G401.6 (cell line): ENCODE results near the gene VWA1.
"Not testable (repeated sequence)": the region's sequence is repeated elsewhere in the genome, so short reads cannot be mapped to it uniquely, and the experiment has no call there.

ENCODE experiments used
- FAIRE-seq: peaks from 2 replicates; lab custom pipeline; 2012; peaks lifted over from hg19 to GRCh38; lab: Jason Lieb, UNC

VWA1 gene

GRCh38 chr1:1437033-1437903 lies 1.8 kb downstream of the VWA1 start:
- no peak for FAIRE-seq

DNA sequence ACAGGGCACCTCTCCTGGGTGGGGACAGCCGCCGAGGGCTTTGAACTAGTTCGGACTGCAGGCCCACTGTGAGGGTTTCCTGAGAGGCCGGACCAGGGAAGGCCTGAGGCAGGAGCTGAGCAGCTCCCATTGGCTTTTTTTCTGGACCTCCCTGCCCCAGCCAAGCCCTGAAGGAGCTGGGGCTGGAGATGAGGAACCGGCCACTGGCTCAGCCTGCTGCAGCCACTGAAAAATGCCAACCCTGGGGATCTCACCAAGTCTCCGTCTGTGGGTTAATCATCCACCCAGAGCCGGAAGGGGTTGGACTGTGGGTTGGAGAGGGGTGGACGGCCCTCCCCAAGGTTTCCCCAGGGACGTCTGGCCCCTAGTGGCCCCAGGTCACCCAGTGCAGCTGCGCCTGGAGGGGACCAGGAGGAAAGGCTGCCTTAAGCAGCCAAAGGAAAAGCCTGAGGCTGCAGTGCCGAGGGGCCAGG lies 2.5 kb downstream of the VWA1 start:
- FAIRE-seq: no peak

- FAIRE-seq: no peak
Measured at GRCh38 chr1:1438531-1439381, 3.3 kb downstream of the VWA1 start.

- FAIRE-seq: no peak
Measured at GRCh38 chr1:1439546-1440261, 4.2 kb downstream of the VWA1 start.

GRCh38 chr1:1440262-1441001 lies 4.9 kb downstream of the VWA1 start:
- no peak for FAIRE-seq

DNA sequence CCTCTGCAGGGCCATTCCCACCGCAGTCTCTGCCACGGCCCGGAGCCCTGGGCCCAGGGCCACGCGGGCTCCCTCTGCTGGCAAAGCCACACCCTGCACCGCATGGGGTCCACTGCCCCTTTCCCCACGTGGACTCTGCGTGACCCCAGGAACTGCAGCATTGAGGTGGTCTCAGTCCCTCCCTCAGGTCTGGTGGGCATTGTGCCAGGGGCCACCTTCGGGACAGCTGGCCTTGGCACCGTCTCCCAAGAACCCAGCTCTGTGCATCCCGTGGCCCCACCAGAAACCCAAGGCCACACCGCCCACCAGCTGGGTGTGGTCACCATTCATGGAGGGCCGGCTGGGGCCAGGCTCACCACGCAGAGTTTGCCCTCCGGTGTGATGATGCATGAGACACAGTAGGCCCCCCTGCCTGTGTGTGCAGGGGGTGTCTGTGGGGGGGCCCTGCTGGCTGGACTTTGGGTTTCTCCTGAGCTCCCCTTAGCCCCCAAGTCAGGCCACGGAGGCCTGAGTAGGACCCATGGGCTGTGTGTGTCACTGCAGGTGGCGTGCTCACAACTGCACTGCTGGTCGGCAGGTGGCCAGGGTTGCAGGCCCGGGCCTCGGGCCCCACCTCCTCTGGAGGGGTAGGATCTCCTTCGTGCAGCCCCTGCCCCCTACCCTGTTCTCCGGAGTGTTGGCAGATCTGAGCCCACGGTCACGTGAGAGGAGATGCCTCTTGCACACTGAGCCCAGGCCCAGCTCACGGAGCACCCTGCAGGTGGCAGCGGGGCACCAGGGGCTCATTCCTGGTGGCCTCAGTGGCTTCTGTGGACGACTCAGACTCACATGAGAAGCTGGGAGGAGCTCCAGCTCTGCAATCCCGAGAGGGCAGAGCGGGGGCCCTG lies 5.8 kb downstream of the VWA1 start:
- FAIRE-seq: no peak

DNA sequence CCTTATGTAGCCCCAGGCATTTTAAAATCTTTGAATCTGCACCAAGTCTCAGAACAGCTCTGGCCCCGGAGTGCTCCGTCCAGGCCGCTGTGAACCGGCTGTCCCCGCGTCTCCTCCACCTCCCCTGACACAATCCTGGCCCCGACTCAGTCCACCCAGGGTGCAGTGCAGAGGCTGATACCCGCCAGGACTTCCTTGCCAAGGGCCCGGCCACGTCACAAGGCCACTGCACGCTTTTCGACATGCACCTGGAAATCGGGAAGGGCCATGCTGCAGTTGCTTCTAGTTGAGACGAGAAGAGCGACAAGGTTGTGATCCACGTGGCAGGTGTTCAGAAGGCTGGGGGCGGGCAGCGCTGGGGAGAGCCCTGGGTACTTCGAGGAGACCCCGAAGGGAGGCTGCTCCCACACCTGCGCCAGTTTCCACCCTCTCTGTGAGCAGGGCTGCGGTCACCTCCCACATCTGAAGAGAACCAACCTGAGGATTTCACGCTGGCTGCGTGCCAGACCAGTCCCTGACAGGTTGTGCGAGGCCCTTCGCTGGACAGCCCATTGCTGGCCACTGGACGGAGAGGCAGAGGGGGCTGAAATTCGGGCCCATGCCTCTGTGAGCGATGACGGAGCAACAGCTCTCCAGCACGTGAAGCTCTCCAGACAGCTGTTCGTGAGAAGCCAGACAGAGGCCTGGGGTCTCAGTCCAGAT lies 6.7 kb downstream of the VWA1 start:
- FAIRE-seq: no peak

DNA sequence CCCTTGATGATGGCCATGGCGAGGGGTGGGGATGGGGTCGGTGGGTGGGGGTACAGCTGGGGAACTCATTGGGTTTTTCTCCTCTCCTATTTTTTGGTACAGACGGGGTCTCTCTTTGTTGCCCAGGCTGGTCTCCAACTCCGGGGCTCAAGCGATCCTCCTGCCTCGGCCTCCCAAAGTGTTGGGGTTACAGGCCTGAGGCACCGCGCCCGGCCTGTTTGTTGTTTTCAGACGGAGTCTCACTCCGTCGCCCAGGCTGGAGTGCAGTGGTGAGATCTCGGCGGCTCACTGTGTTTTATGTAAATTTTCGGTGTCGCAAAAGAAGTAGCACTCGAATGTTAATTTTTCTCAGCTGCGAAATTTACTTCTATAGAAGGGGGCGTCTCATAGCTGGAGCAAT lies 11.1 kb downstream of the VWA1 start:
- FAIRE-seq: not testable (repeated sequence)

DNA sequence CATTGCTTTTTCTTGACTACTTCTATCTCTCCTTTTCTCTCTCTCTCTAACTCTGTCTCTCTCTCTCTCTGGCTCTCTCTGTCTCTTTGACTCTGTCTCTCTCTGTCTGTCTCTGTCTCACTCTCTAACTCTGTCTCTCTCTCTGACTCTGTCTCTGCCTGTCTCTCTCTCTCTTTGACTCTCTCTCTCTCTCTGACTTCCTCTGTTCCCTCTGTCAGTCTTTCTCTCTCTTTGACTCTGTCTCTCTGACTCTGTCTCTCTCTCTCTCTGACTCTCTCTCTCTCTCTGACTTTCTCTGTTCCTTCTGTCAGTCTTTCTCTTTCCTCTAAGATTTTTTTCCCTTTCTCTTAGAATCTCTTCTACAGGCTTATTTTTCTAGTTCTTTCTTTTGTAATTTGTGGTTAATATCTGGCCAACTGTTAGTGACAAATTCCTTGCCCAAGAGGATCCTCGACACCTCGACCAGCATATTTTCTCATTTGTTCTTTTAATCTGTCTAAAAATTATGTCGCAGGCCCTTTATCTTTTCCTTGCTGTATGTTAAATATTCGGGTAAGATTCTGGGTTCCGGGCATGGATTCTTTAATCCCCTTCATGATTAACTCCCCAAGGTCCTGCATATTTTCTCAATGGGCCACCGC lies 13.7 kb downstream of the VWA1 start, which contains the start of gene ATAD3C:
ATAD3C (plus strand) TSS at position 591 of the 641 bp plus-strand sequence. CDS start 995 bp downstream, outside the sequence.
- no peak for FAIRE-seq

DNA sequence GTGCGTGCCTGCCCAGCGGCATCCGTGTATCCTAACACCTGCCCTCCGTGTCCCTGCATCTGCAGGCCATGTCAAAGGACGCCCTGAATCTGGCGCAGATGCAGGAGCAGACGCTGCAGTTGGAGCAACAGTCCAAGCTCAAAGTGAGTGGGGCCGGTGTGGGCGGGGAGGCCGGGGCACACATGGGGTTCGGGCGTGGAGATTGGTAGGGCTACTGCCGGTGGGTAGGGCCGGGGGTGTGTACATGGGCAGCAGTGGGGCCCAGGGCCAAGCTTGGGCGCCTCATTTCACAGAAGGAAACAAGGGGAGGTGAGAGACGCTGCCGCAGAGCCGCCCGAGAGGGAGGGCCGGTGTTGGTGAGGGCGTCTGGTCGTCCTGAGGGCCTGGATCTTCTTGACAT lies 15.1 kb downstream of the VWA1 start:
- FAIRE-seq: not testable (repeated sequence)

- FAIRE-seq: no peak
Measured at GRCh38 chr1:1451696-1452364, 16.3 kb downstream of the VWA1 start.

DNA sequence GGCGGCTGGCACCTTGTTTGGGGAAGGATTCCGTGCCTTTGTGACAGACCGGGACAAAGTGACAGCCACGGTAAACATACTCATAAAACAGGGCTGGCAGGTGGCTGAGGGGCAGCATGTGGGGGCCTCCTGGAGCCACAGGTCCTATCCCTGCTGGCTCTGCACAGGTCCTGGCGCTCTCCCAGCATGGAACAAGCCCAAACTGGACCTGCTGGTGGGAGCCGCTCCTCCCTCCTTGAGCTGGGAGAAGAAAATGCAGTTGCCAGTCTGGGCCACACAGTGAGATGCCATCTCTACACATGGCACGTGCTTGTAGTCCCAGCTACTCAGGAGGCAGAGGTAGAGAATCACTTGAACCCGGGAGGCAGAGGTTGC lies 16.9 kb downstream of the VWA1 start:
- FAIRE-seq: not testable (repeated sequence)

GRCh38 chr1:1452882-1453281 lies 17.4 kb downstream of the VWA1 start:
- no peak for FAIRE-seq

DNA sequence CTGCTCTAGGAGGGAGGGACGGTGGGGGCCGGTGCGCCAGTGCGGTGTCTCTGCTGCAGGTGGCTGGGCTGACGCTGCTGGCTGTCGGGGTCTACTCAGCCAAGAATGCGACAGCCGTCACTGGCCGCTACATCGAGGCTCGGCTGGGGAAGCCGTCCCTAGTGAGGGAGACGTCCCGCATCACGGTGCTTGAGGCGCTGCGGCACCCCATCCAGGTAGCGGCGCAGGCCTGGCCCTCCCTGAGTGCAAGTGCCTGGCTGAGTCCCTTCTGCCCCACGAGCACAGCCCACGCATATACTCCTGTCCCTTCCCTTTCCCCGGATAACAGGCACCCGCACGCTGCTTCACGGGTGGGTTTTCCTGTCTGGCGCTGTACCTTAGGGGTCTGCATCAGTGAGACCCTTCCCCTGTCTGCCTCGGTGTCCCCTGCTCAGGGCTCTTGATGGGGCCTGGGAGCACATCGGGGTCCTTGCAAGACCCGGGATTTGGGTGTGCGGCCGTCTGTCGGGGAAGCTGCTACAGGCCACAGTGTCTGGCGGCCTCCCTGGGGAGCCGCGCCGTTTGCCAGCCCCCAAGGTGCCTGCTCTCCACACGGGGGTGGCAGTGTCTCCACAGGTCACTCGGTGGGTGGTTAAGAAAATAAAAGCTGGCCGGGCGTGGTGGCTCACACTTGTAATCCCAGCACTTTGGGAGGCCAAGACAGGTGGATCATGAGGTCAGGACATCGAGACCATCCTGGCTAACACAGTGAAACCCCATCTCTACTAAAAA lies 19.0 kb downstream of the VWA1 start:
- not testable (repeated sequence) for FAIRE-seq

DNA sequence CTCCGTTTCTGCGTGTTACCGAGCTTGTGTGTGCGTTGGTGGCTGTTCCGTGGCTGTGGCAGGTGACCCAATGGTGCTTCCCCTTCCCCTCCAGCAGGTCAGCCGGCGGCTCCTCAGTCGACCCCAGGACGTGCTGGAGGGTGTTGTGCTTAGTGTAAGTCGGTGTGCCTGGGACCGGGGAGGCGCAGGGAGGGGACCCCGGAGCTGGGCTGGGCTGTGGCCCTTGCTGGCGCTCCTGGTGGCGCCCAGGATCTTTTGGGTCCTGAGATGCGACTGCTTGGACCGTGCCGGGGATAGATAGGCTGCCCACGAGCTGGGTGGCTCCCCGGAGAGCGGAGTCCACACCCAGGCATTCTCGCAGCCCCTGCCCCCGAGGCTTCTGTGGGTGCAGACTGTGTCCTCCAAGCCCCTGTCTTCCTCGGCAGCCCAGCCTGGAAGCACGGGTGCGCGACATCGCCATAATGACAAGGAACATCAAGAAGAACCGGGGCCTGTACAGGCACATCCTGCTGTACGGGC lies 19.9 kb downstream of the VWA1 start:
- no peak for FAIRE-seq

DNA sequence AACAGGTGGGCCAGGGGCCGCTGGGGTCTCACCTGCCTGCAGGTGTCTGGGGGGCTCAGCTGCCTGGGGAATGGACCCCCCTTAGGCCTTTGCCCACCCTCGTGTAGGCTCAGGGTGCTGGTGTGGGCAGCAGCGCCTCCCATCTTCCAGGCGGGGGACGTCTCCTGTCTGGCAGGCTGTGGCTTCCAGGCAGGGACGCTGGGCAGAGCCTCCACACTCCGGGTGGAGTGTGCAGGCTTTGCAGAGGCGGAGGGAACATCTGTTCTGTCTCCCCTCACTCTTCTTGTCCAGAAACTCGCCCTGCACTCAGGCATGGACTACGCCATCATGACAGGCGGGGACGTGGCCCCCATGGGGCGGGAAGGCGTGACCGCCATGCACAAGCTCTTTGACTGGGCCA lies 20.4 kb downstream of the VWA1 start:
- FAIRE-seq: not testable (repeated sequence)

GRCh38 chr1:1456683-1457255 lies 21.3 kb downstream of the VWA1 start:
- FAIRE-seq: not testable (repeated sequence)
